Stimulated activated CD4-positive, alpha-beta T cell treated with anti-CD3 and anti-CD28 coated beads, TNF-alpha, amount 100 ng/mL, for 1 hour (primary cell): ENCODE data around the gene SNX8.
"Not testable (repeated sequence)": the region's sequence is repeated elsewhere in the genome, so short reads cannot be mapped to it uniquely, and the experiment has no call there.

Source experiments
- DNase-seq, 3 donors: peaks; one replicate each; pipeline ENCODE4 v3.0.0-alpha.2; 2020; ENCODE audit warnings: low read depth in 3 of 3, low spot score in 1 of 3

SNX8 gene

DNA sequence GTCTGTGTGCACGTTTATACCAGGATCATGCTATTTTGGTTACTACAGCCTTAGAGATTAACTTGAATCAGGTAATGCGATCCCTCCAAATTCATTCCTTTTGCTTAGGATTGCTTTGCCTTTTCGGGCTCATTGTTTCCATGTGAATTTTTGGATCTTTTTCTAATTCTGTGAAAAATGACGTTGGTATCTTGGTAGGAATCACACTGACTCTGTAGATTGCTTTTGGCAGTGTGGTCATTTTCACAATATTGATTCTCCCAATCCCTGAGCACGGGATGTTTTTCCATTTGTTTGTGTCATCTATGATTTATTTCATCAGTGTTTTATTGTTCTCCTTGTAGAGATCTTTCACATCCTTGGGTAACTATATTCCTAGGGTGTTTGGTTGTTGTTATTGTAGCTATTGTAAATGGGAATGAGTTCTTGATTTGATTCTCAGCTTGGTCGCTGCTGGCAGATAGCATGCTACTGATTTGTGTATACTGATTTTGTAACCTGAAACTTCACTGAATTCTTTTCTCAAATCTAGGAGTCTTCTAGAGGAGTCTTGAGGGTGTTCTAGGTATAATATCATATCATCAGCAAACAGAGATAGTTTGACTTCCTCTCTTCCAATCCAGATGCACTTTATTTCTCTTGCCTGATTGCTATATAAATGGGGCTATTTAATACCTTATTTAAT is 18.2 kb downstream of the SNX8 start:
- no peak for DNase-seq

DNA sequence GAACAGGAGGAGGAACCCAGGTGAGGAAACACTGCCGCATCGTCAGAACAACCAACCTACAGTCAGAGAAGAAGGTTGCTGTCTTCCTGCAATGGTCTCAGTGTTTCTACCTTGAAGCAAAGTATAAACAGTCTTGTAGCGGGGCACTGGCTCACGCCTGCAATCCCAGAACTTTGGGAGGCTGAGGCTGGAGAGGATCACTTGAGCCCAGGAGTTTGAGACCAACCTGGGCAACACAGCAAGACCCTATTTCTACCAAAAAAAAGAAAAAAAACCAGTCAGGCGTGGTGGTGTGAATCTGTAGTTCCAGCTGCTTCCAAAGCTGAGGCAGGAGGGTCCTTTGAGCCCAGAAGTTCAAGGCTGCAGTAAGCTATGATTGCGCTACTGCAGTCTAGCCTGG is 23.4 kb downstream of the SNX8 start:
- DNase-seq, result no peak

DNA sequence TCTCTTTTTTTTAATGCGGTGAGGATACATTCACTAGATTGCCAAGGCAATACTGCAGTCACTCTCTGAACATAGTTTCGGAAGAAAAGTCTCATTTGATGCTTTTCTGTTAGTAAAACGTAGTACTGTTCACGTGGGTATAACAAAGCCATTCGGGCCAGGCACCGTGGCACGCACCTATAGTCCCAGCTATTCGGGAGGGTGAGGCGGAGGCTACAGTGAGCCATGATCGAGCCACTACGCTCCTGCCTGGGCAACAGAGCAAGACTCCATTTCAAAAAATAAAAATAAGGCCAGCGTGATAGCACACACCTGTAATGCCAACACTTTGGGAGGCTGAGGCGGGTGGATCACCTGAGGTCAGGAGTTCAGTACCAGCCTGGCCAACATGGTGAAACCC is 24.6 kb downstream of the SNX8 start:
- no peak for DNase-seq

DNA sequence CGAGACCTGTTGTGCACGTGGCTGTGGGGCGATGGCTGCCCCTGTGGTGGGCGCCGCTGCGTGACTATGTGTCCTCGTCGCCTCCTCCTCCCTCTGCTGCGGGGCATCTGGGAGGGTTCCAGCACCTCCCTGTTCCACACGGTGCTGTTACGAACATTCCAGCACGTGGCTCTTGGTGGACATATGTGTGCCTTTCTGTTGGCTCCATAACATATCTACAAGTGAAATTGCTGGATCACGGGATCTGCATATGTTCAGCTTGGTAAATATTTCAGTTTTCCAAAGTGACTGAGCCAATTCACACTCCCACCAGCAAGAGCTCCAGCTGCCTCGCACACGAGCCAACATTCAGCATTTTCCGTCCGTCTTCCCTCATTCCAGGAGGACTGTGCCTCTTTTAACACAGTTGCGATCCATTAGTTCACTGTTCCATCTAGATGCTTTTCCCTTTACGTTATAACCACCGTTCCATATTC is 25.1 kb downstream of the SNX8 start:
- no peak for DNase-seq

DNA sequence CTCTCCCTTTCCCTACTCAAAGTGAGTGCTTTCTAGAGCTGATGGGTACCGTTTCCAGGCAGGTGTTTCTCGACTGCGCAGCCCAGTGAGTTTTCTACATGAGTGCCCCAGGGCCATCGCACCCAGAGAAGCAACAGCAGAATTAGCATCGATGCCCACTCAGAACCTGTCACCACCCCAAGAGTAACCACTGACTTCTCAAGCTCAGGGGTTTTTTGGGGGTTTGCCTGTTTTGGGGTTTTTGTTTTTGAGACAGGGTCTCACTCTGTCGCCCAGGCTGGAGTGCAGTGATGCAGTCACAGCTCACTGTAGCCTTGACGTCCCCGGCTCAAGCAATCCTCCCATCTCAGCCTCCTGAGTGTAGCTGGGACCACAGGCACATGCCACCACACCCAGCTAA is 25.7 kb downstream of the SNX8 start:
- no peak for DNase-seq

DNA sequence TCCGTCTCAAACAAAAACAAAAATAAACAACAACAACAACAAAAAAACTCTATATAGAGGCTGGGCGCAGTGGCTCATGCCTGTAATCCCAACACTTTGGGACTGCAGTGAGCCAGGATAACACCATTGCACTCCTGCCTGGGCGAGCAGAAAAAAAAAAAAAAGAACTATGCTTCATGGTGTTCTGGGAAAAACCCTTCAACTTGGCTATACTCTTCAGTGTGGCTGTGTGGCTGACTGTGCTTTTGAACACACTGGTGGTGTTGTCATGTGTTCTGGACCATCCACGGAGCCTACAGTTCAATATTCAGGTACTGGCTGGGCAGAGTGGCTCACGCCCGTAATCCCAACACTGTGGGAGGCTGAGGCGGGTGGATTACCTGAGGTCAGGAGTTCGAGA is 26.5 kb downstream of the SNX8 start:
- DNase-seq, result no peak

DNA sequence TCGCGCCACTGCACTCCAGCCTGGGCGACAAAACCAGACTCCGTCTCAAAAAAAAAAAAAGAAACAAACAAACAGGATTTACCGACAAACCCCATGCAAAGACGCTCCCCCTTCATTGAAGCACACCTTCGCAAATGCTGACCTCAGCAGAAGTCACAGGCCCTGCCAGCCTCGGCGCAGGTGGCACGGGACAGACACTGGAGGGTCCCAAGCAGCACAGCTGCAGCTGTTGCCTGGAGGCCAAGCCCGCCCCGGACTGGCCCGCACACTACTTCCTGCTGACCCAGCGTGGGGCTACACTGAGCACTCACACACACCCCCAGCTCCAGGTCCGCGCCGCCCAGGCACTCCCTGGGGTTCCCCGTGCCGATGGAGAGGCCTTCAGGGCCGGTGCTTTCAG is 31.2 kb downstream of the SNX8 start:
- no peak for DNase-seq

DNA sequence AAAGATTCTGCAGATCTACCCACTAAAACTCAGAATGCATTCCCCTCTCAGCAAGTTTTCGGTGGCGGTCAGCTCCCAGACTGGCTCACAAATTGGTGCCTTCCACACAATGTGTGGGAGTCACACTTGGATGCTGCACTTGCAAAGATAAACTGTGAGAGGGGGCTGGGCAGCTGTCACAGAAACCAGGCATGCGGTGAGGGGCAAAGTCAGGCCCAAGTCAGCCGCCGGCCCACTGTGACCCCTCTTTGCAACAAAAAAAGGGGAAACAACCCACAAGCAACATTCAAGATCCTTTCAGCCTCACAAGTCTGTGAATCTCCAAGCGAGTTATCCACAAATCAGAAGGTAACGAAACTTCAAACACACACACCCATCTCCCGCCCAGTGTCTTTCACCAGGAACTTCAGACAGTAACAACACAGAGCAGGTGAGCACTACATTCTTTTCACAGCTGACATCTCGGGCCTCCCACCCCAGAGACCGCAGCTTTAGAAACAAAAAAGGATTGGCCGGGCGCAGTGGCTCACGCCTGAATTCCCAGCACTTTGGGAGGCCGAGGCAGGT is 32.0 kb downstream of the SNX8 start:
- no peak for DNase-seq

DNA sequence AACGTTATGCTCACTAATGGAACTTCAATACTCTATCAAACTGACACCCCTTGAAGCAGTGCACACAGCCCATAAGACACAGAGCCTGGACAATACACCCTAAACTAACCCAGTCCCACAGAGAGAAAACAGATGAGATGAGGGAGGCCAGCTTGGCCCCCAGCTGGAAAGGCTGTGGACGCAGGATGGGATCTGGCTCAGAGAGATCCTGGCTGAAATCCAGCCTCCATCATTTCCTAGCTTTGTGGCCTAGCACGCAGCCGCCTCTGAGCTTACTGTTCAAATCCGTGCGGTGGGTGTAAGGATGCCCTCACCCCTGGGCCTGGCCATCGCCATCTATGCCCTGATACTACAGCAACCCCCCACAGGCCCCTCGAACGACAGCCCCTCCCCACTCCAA is 32.7 kb downstream of the SNX8 start:
- DNase-seq, result no peak

DNA sequence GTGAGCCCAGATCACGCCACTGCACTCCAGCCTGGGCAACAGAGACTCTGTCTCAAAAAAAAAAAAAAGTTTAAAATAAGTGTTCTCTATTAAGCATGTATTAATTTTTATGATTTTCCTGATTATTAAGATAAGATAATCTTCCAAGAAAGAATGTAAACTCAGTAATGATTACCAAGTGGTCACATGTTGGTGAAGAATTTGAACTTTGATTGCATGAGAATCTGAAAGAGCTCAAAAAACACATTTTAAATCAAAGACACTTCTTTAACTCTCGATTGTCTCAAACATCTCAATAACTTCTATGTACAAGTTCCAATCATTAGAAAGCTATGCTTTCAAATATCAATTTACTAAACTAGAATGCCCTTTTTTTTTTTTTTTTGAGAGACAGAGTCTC is 33.8 kb downstream of the SNX8 start:
- no peak for DNase-seq

DNA sequence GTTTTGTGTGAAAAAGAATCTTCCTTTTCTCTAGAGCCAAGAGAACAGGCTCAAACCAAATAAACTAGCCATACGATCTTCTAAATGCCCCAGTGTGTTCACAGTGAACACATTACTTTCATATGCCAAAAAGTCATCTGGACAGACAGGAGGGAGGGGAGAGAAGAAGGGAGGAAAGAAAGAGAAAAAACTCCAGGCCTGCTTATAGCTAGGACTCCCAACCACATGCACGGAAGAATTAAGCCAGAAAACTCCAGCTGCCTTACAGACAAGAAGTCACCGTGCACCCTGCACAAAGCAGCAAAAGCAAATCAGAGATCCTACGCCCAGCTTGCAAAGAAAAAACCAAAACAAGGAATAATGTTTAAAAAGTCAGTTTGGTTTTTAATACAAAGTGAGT is 34.3 kb downstream of the SNX8 start:
- DNase-seq, result no peak

DNA sequence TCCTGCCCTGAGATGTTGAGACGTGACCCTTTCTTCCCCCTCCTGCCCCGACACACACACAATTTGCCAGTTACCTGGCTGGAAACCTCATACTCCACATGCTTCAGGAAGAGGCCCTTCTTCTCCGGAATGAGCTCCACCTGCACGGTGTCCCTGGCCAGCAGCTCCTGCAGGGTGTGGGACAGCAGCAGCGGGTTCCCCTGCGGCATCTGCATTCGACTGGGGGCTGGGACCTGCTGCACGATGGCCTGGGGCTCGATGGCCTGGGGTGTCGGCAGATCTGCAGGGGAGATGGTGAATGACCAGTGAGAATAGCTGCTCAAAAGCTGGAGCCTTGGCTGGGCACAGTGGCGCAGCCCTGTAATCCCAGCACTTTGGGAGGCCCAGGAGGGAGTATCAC is 36.2 kb downstream of the SNX8 start:
- DNase-seq, result no peak

DNA sequence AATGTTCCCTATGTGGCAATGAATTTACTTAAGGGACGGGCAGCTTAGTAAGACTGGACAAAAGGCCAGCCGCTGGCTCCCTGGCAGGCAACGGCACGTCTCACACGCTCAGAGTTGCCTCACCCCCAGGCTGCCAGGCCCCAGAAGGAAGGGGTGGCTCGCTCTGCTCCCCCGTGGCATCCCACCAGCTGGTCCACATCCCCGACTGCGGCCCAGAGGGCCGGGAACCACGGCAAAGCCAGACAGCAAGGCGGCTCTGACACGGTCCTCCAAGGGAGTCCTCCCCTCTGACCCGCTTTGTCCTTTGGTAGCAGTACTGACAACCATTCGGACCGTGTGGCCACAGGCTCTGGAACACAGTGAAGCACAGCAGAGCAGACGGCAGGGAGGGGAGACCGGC is 38.1 kb downstream of the SNX8 start:
- DNase-seq, result no peak

DNA sequence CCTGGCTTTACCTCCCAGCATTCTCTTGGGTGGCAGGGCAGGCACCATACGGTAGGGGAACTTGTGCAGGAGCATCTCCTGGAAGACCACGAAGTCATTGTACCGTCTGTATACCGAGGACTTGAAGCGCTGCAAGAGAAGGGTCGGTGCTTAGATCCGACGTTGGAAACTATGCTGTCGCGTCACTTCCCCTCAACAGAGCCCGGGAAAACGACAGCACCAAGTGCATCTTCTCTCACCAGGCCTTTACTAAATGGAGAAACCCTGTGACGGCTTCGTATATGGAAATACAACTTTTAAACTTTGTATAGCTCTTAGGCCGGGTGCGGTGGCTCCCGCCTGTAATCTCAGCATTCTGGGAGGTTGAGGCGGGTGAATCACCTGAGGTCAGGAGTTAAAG is 39.1 kb downstream of the SNX8 start:
- no peak for DNase-seq

DNA sequence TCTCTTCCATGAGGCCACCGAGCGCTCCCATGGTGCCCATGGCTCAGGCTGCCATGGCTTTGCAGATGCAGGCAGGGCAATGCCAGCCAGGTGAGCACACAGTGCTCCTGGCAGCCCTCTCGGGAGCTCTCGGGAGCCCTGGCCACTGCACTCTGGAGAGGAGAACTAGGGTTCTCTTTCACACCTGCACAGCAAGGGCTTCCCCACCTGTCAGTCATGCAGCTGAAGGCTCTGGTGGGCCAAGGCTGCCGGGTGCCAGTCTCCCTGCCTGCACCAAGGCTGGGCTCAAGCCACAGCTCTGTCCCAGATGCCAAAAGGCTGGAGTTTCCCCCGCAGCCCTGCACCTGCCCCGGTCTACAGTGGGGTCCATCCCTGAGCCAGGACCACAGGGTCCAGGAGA is 39.6 kb downstream of the SNX8 start:
- DNase-seq, result no peak

DNA sequence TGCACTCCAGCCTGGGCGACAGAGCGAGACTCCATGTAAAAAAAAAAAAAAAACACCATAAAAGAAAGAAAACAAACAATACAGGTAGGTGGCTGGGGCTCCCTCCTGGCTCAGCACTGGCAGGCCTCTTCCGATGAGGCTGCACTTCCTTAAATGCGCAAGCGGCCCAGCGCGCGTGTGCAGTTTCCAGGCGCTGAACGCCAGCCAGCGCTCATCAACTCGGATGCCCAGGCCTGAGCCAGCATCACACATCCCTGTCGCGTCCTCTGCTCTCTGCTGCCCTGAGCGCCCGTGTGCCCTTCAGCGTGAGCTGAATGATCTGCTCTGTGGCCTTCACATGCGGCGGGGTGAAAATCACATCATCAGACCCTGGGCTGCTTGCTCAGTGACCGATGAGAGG is 40.4 kb downstream of the SNX8 start:
- no peak for DNase-seq

DNA sequence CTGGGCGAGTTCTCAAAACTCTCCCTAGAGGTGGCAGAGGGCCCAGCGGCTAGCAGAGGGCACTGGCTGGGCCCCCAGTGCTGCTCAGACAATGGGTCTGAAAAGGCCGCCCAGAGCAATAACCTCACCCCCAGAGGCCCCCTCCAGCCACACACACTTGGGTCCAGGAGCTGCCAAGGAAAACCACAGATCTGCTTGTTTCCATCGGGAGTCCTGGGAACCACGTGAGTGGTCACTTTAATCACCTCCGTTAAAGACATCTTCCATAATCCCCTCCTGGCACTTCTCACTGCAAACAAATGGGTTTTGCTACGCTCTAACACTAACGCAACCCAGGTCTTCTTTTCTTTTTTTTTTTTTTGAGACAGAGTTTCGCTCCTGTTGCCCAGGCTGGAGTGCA is 42.2 kb downstream of the SNX8 start:
- no peak for DNase-seq

DNA sequence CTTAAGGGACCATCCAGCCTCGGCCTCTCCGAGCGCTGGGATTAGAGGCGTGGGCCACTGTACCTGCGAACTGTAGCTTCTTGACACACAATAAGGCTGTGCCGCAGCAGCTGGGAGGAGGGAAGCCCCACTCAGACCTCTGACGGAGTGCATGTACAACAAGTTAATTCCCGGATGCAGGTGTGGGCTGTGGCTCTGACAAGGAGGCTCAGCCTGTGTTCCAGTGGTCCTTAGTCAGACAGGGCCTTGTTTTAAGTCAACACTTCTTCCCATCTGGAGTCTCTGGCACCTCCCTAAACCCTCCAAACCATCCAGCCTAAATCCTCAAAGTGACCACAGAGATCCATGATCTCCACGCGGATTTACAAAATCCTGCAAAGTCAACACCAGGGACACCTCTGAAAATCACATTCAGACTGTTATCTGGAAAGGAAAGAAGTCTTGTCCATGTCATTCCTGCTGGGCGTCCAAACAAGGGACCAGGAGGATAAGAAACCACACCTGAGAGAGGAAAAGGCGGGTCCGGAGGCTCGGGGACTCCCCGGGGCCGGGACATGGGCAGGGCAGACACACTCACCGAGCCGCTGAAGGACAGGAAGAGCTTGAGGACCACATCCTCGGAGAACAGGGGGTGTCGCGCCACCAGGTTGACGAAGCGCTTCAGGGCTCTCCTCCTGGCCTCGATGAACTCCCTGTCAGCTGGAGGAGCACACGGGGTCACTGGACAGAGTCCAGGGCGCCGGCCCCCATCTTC is 42.8 kb downstream of the SNX8 start:
- DNase-seq, result no peak

DNA sequence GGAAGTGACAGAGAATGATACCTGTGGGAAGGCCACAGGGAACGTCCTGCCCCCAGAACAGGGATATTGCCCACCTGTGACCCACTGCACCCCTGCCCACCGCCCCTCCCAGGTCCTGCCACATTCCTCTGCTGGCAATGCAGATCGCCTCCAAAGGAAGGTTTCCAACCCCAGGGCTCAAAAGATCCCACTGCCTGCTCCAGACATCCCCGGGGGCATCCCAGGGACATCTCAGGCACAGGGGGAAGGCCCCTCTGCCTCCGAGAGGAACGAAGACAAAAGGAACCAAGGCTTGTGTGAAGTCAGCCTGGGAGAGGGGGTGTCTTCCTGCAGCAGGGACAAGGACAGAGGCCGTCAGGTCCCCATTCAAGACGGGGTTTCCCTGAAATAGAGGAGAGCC is 43.7 kb downstream of the SNX8 start:
- DNase-seq, result no peak

DNA sequence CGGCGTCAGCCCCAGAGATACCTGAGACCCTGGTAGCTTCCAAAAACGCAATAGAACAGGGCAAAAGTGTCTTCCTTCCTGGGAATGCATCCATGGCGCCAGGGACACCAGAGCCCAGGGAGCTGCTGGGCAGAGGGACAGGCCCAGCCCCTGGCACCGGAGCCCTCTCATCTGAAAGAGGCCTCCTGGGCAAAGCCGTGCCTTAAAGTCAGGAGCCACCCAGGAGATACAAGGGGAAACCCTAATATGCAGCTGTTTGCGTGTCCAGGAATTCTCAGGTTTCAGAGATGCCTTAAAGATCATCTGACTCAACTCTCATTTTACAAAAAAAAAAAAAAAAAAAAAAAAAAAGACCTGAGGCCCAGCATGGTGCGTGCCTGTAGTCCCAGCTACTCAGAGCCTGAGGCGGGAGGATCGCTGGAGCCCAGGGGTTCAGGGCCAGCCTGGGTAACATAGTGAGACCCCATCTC is 44.2 kb downstream of the SNX8 start:
- no peak for DNase-seq

DNA sequence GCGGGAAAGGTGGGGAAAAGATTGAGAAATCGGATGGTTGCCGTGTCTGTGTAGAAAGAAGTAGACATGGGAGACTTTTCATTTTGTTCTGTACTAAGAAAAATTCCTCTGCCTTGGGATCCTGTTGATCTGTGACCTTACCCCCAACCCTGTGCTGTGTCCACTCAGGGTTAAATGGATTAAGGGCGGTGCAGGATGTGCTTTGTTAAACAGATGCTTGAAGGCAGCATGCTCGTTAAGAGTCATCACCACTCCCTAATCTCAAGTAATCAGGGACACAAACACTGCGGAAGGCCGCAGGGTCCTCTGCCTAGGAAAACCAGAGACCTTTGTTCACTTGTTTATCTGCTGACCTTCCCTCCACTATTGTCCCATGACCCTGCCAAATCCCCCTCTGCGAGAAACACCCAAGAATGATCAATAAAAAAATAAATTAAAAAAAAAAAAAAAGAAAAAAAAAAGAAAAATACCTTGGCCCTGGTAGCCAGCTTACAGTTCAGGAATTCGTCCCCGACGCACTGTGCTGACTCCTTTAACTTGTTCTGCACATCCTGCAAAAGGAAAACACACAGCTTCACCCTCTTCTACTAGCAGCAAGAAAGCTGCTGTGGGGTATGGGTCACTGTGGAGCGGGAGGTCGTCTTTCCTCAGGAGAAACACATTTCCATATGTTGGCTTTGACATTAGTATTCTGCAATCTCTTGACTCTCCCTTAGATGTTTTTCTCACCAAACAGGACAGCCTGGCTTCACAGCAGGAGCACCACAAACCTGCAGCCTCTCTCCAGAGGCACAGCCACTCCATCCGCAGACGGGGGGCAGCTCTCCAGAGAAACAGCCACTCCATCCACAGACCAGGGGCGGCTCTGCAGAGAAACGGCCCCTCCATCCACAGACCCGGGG is 44.9 kb downstream of the SNX8 start:
- not testable (repeated sequence) for DNase-seq
